ENCODE measurements around the gene SUCNR1. TPM values are rescaled to one million over a fixed set of nuclear protein-coding genes. Genes with fewer than 3 reads are reported as not detected.

SUCNR1 gene
- total RNA-seq, 1 experiment from 2014 or later: not detected

- H4K8ac ChIP-seq (replicated peaks; ENCODE audit: insufficient read length, low read depth, low read length): no peak overlapping the region
- no peak for TF ChIP-seq CTCF (conservative IDR thresholded peaks at IDR 0.05)
- no peaks in the 10 kb centered on the region for H3K9me3 ChIP-seq (ENCODE audit: control insufficient read depth, low read depth, low read length)
- no peak overlapping the region for H3K56ac ChIP-seq (ENCODE audit: insufficient read length, low read depth, low read length)
- no peaks in the 10 kb centered on the region for H3K79me2 ChIP-seq (ENCODE audit: insufficient read depth, low read length)
- H2BK15ac ChIP-seq (ENCODE audit: low read depth, low read length): no peak overlapping the region
- H2AFZ ChIP-seq (ENCODE audit: low read length): no peak overlapping the region
- no peak overlapping the region for H3K27ac Mint-ChIP-seq
- no peaks in the 10 kb centered on the region for H3K27me3 ChIP-seq (ENCODE audit: insufficient read depth, low read length)
- H3K9ac ChIP-seq (ENCODE audit: extremely low read depth, insufficient read length, low read length): no peak overlapping the region
- no peaks in the 10 kb centered on the region for H3K27me3 Mint-ChIP-seq (ENCODE audit: low read depth)
- H3K79me1 ChIP-seq (ENCODE audit: insufficient read depth, low read depth, low read length, poor library complexity, severe bottlenecking): no peaks in the 10 kb centered on the region
- H3K4me1 ChIP-seq (ENCODE audit: insufficient read depth, low read length): peaks cover 2% of the 10 kb centered on the region
- H4K20me1 ChIP-seq (ENCODE audit: control insufficient read depth, insufficient read depth, insufficient read length): no peaks in the 10 kb centered on the region
- H3K23ac ChIP-seq (ENCODE audit: insufficient read length, low read depth, low read length): no peak overlapping the region
- no peak overlapping the region for H3T11ph ChIP-seq (ENCODE audit: low read length)
- peaks cover 7 to 9% of the 10 kb centered on the region in 2 experiments for H3K4me1 Mint-ChIP-seq
- H3K14ac ChIP-seq (ENCODE audit: insufficient read depth, low read length): no peak overlapping the region
- no peak overlapping the region for H2BK20ac ChIP-seq (ENCODE audit: low read depth, low read length, poor library complexity, severe bottlenecking)
- no peak overlapping the region for H2BK120ac ChIP-seq (ENCODE audit: low read depth, low read length, poor library complexity, severe bottlenecking)
- no peak overlapping the region for H3K27ac ChIP-seq (ENCODE audit: insufficient read length, low read depth, low read length)
- DNase-seq: no peak
- H3K4ac ChIP-seq (ENCODE audit: low read depth, low read length): no peak overlapping the region
- H3K9me3 Mint-ChIP-seq: no peaks in the 10 kb centered on the region
- H3K23me2 ChIP-seq (ENCODE audit: insufficient read length, low read depth, low read length, poor library complexity, severe bottlenecking): no peaks in the 10 kb centered on the region
- WGBS (ENCODE audit: extremely low coverage, insufficient read length, low lambda C conversion rate): no CpG with 5 or more reads among the region's 6 CpGs
- H2BK5ac ChIP-seq (ENCODE audit: insufficient read length, low read length): no peak overlapping the region
- no peaks in the 10 kb centered on the region for H3K36me3 Mint-ChIP-seq (ENCODE audit: insufficient read depth in 1 of 3, low read depth in 3 of 3)
- H3K4me2 ChIP-seq (ENCODE audit: insufficient read depth, insufficient read length, low read length): no peak overlapping the region
- no peak overlapping the region for H3K4me3 Mint-ChIP-seq
- no peak overlapping the region for H2BK12ac ChIP-seq (ENCODE audit: insufficient read length, low read depth, low read length)
- H4K91ac ChIP-seq (ENCODE audit: insufficient read length, low read depth, low read length): no peak overlapping the region
- H3K18ac ChIP-seq (ENCODE audit: insufficient read length, low read depth, low read length): no peak overlapping the region
- H4K5ac ChIP-seq (ENCODE audit: insufficient read length, low read depth, low read length): no peak overlapping the region
- H2AK5ac ChIP-seq (ENCODE audit: insufficient read length, low read length): no peak overlapping the region
Observed at GRCh38 chr3:151841801-151842200, 31.6 kb upstream of the SUCNR1 start.

All from H9 (cell line).